Left lung (tissue), 10 donors: ENCODE results near the gene PHC2. TPM values are rescaled to one million over a fixed set of nuclear protein-coding genes. Genes with fewer than 3 reads are reported as not detected.

ENCODE experiments used
- ATAC-seq: fragments of 200-7000 bp; cut with Tn5 transposase; one replicate; pipeline ENCODE4 v1.9.1; 2020; ENCODE audit warnings: moderate library complexity
- DNase-seq, 4 donors: peaks; one replicate each; pipeline ENCODE4 v3.0.0-alpha.2; 2013 to 2020
- H3K27ac ChIP-seq, 2 donors: fragments of 200-600 bp; sonication (generic) in 1 of 2; one replicate each; pipeline versions ENCODE4 v1.5.0 to v1.8.0; 2020 to 2021
- H3K27me3 ChIP-seq, 2 donors: fragments of 200-600 bp; sonication (generic) in 1 of 2; one replicate each; pipeline versions ENCODE4 v1.5.0 to v1.8.0; 2020 to 2021
- H3K36me3 ChIP-seq, 2 donors: fragments of 200-600 bp; sonication (generic) in 1 of 2; one replicate each; pipeline versions ENCODE4 v1.5.0 to v1.8.0; 2020 to 2021
- H3K4me1 ChIP-seq, 2 donors: fragments of 200-600 bp; one replicate each; pipeline ENCODE4 v1.8.0; 2021
- H3K4me3 ChIP-seq, 2 donors: fragments of 200-600 bp; sonication (generic) in 1 of 2; one replicate each; pipeline versions ENCODE4 v1.5.0 to v1.8.0; 2020 to 2021; ENCODE audit warnings: mild to moderate bottlenecking in 1 of 2
- H3K9me3 ChIP-seq, 2 donors: fragments of 200-600 bp; sonication (generic) in 1 of 2; one replicate each; pipeline versions ENCODE4 v1.5.0 to v1.8.0; 2020 to 2021
- intact Hi-C, 2 donors: fragments of 100-400 bp; cut with DNase I; formaldehyde crosslinking; loops; one replicate each; pipeline versions ENCODE4 v1.11.2 to v1.14.2; 2022
- polyA plus RNA-seq, 6 donors: library from polyadenylated mRNA; unstranded; fragments of 120-200 nt; gene quantifications; one replicate each; pipeline ENCODE4 v1.2.1, GENCODE V29; 2013; ENCODE audit not compliant: insufficient read length in 6 of 6
- total RNA-seq, 2 donors: library from RNA; stranded (reverse); fragmentation: NEBNext Ultra II Directional; extraction: Animal tissue kit (Norgen Biotek cat#: 25700); gene quantifications; one replicate each; pipeline ENCODE4 v1.2.1, GENCODE V29; 2021
- TF ChIP-seq, protein P1 (sequence below), 2 donors: fragments of 200-600 bp; sonication (generic) in 1 of 2; IDR thresholded peaks; one replicate each; pipeline versions ENCODE4 v1.5.0 to v1.8.0; 2021; ENCODE audit warnings: antibody characterized with exemption in 2 of 2
- donor health status: DM: no; HTN: yes; CAD: no.
- donor health status: DM: no; HTN: no; CAD: no.

Gene PHC2
- total and polyA plus RNA-seq, 8 donors: 78.2 to 125 (median 83.0) TPM

- H3K4me1 ChIP-seq: peaks cover 0 to 21% of the 10 kb centered on the region in 2 donors
- TF ChIP-seq, protein P1, sequence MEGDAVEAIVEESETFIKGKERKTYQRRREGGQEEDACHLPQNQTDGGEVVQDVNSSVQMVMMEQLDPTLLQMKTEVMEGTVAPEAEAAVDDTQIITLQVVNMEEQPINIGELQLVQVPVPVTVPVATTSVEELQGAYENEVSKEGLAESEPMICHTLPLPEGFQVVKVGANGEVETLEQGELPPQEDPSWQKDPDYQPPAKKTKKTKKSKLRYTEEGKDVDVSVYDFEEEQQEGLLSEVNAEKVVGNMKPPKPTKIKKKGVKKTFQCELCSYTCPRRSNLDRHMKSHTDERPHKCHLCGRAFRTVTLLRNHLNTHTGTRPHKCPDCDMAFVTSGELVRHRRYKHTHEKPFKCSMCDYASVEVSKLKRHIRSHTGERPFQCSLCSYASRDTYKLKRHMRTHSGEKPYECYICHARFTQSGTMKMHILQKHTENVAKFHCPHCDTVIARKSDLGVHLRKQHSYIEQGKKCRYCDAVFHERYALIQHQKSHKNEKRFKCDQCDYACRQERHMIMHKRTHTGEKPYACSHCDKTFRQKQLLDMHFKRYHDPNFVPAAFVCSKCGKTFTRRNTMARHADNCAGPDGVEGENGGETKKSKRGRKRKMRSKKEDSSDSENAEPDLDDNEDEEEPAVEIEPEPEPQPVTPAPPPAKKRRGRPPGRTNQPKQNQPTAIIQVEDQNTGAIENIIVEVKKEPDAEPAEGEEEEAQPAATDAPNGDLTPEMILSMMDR (IDR thresholded peaks at IDR 0.05): no peak
- DNase-seq (no peak), ATAC-seq (no peak)
- no peak overlapping the region for H3K27ac ChIP-seq
- H3K36me3 ChIP-seq: no peaks in the 10 kb centered on the region
- no peaks in the 10 kb centered on the region for H3K9me3 ChIP-seq
- no peak overlapping the region for H3K4me3 ChIP-seq
- peaks cover 0 to 5% of the 10 kb centered on the region in 2 donors for H3K27me3 ChIP-seq
- intact Hi-C loops: no loop called here
Observed at GRCh38 chr1:33424610-33425009, 6.3 kb downstream of the PHC2 start.

DNA sequence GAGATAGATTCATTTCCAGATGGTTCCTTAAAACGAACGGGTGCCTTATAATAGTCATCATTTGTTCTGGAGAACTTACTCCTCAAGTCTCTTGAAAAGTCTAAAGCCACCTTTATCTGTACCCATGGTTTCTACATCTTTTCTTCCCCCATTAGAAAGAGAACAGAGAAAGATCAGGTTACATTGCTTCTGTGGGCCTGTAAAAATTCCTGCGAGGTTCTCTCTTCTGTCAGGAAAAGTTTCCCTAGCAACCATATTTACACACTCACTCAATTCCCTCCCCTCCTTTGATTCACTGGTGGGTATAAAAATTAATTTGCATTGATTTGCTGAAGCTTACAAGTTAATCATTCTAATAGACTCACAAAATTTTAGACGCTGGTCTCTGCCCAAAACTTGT lies 6.7 kb downstream of the PHC2 start:
- no peak for ATAC-seq
- TF ChIP-seq, protein P1 (IDR thresholded peaks at IDR 0.05): no peak

DNA sequence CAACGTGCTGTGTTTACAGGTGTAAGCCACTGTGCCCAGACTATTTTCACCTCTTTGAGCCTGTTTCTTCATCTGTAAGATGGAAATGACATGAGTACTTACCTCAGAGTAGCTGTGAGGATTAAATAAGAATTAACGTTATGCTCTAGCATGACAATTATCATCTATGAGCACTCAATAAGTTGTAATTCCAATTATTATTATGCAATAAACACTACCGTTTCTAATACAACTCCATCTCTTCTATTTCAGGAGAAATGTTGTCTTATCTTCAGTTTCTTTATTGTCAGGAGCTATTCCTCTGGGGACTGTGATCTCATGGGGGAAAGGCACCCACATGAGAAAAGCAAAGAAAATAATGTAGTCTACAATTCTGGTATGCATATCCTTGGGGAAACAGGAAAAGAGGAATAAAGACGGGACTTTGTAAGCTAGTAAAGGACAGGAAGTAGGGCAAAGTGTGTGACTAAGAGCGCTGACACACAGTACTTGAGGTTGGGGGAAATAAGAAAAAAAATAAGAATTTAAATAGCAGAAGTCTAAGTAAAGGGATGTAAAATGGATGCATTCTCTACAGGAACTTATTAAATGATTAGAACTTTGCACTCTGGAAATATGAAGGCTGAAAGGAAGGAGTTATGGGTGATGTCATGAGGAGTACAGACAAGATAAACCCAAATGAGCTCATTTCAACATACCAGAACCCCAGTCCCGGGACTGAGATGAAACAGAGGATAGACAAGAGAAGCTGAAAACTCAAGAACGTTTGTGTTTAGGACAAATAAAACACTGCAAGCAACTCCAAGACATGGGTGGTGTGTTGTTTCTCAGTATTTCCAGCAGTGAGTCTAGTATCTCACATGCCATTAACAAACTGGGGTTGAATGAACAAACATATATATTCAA lies 9.8 kb downstream of the PHC2 start:
- H3K36me3 ChIP-seq: no peaks in the 10 kb centered on the region
- ATAC-seq (peak; percentile 53), DNase-seq (no peak)
- peaks cover 0 to 14% of the 10 kb centered on the region in 2 donors for H3K4me1 ChIP-seq
- H3K4me3 ChIP-seq: no peak overlapping the region
- intact Hi-C loops: no loop called here
- H3K9me3 ChIP-seq: peaks cover 3 to 17% of the 10 kb centered on the region in 2 donors
- H3K27ac ChIP-seq: peak overlapping the region in 1 of 2 donors; percentile 65
- H3K27me3 ChIP-seq: no peaks in the 10 kb centered on the region
- TF ChIP-seq, protein P1 (IDR thresholded peaks at IDR 0.05): no peak

More for the DNA sequence above, 6.7 kb downstream of the PHC2 start:
- peaks cover 0 to 17% of the 10 kb centered on the region in 2 donors for H3K4me1 ChIP-seq
- H3K36me3 ChIP-seq: no peaks in the 10 kb centered on the region
- no peak overlapping the region for H3K4me3 ChIP-seq
- no peak for DNase-seq
- H3K27ac ChIP-seq: no peak overlapping the region
- H3K27me3 ChIP-seq: peaks cover 0 to 1% of the 10 kb centered on the region in 2 donors
- intact Hi-C loops: no loop called here
- no peaks in the 10 kb centered on the region for H3K9me3 ChIP-seq

DNA sequence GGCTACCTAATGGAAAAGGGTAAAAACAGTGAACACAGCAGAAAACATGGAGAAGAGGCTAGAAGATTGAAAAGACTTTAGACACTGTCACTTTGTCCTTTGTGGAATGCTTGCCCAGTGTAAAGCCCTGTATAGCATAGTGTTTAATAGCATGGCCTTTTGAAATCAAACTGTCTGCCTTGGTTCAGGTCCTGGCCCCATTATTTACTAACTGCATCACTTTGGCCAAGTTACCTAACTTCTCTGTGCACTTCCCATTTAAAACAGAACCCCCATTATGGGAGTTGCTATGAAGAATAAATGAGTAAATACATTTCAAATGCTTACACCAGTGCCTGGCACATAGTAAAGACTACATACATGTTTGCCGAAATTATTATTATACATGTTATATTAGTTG lies 12.1 kb downstream of the PHC2 start:
- intact Hi-C loops: no loop called here
- Histone ChIP-seq H3K36me3 (no peaks in the 10 kb centered on the region), H3K4me3 (no peak overlapping the region), H3K9me3 (peaks cover 3 to 29% of the 10 kb centered on the region in 2 donors), H3K27me3 (no peaks in the 10 kb centered on the region), H3K4me1 (peaks cover 0 to 14% of the 10 kb centered on the region in 2 donors), H3K27ac (no peak overlapping the region)
- TF ChIP-seq, protein P1 (IDR thresholded peaks at IDR 0.05): no peak
- no peak for DNase-seq
- ATAC-seq: no peak

DNA sequence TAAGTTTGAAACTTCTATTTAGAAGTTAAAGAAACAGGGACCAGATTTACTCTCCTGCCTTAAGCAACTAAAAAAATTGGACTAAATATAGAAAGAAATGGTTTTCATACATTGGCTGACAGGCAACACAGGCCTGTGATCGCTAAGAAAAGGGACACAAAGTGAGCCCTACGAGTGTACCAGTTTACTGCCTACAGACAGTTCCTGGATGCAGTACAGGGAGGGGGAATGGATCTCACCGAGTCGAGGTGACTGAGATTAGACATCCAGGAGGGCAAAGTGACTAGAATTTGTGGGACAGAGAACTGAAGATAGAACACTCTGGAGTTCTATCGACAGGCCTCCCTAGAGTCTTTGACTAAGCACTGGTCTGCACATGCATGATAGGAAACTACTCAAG lies 16.0 kb downstream of the PHC2 start:
- DNase-seq: no peak
- intact Hi-C loops: no loop called here

More for the DNA sequence above, 16.0 kb downstream of the PHC2 start:
- TF ChIP-seq, protein P1 (IDR thresholded peaks at IDR 0.05): no peak
- no peaks in the 10 kb centered on the region for H3K27me3 ChIP-seq
- ATAC-seq: no peak
- H3K9me3 ChIP-seq: peaks cover 3 to 29% of the 10 kb centered on the region in 2 donors
- no peaks in the 10 kb centered on the region for H3K4me1 ChIP-seq
- H3K36me3 ChIP-seq: no peaks in the 10 kb centered on the region
- no peak overlapping the region for H3K4me3 ChIP-seq
- no peak overlapping the region for H3K27ac ChIP-seq
